Stimulated activated CD8-positive, alpha-beta memory T cell treated with anti-CD3 and anti-CD28 coated beads, Interleukin-15, amount 100 ng/mL, for 1 hour (primary cell): ENCODE data around the gene GON4L.
"Not testable (repeated sequence)": the region's sequence is repeated elsewhere in the genome, so short reads cannot be mapped to it uniquely, and the experiment has no call there.

ENCODE experiments used
- DNase-seq: peaks from one replicate; pipeline ENCODE4 v3.0.0-alpha.2; 2020; ENCODE audit warnings: low read depth

Gene GON4L

GRCh38 chr1:155745284-155746228 lies 111.5 kb downstream of the GON4L start:
- peak; percentile 82 for DNase-seq

GRCh38 chr1:155744711-155745283 lies 112.2 kb downstream of the GON4L start:
- DNase-seq, result no peak

DNA sequence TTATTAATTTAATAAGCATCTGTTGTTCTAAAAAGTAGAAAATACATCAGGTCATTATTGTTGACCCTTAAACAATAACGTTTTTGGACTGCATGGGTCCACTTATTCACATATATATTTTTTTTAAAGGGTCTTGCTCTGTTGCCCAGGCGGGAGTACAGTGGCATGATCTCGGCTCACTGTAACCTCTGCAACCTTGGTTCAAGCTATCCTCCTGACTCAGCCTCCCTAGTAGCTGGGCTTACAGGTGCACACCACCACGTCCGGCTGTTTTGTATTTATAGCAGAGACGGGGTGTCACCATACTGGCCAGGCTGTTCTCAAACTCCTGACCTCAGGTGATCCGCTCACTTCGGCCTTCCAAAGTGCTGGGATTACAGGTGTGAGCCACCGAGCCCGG lies 115.1 kb downstream of the GON4L start:
- DNase-seq, result no peak

DNA sequence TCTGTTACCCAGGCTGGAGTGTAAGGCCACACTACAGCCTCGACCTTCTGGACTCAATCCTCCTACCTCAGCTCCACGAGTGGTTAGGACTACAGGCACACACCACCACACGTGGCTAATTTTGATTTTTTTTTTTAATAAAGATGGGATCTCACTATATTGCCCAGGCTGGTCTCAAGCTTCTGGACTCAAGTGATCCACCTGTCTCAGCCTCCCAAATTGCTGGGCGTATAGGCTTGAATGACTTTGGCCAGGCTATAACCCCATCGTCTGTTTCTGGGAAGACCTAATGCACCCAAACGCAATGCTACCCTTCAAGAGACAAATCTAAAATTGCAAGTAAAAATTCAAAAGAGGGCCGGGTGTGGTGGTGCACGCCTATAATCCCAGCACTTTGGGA lies 116.0 kb downstream of the GON4L start:
- no peak for DNase-seq

DNA sequence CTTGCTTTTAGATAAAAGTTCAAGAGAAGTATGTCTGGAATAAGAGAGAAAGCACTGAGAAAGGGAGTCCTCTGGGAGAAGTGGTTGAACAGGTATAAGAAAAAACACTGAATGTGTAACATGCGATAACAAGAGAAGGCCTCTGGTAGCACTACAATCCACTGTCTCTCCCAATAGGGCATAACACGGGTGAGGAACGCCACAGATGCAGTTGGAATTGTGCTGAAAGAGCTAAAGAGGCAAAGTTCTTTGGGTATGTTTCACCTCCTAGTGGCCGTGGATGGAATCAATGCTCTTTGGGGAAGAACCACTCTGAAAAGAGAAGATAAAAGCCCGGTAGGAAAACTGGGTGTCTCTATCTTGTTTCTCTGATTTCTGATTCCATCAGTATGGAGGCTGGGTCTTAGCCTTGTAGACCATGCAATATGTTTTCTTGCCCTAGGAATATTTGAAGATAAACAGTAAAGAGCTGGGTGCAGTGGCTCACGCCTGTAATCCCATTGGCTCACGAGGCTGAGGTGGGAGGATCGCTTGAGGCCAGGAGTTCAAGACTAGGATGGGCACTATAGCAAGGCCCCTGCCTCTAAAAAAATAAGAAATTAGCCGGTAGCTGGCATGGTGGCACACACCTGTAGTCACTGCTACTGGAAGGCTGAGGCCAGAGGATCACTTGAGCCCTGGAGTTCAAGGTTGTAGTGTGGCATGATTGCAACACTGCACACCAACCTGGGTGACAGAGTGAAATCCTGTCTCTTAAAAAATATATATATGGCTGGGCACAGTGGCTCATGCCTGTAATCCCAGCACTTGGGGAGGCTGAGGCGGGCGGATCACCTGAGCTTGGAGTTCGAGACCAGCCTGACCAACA lies 127.7 kb downstream of the GON4L start:
- DNase-seq, result no peak

DNA sequence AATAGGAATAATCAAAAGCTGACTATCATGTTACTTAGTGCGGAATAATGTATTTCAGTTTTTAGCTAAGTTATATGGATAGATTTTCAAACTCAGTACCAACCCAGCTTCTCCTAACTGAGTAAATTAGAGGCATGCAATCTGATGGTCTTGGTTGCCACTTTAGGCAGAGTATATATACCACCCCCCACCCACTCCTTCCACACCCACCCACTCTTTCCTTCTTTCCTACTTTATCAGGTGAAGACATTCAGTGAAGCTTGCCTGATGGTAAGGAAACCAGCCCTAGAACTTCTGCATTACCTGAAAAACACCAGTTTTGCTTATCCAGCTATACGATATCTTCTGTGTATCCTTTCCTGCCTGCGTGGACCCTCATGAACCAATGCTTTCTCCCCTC lies 131.9 kb downstream of the GON4L start:
- DNase-seq, result no peak

DNA sequence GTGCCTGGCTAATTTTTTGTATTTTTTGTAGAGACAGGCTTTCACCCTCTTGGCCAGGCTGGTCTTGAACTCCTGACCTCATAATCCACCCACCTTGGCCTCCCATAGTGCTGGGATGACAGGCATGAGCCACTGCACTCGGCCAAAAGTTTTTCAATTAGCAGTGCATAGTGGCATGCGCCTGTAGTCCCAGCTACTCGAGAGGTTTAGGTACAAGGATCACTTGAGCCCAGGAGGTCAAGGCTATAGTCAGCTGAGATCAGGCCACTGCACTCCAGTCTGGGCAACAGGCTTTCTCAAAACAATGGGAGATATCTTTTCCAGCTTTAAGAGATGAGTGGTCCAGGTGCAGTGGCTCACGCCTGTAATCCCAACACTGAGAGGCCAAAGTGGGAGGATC lies 137.3 kb downstream of the GON4L start:
- no peak for DNase-seq

DNA sequence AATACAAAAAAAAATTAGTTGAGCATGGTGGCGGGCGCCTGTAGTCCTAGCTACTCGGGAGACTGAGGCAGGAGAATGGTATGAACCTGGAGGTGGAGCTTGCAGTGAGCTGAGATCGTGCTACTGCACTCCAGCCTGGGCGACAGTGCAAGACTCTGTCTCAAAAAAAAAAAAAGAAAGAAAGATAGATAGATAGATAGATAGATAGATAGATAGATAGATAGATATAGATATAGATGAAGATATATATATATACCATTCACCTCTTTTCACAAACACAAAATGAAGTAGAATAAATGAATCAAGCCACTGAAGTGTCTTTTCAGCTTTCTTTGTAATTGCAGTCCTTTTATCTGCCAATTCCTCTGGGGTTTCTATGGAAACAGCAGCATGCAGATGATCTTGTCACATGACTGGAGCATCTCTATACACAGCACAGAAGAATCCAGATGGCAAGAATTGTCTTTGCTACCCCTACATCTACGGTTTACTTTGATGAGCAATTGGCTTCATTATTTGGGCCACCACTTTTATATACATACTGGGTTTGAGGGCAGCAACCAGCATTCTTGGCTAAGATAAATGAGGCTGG lies 138.4 kb downstream of the GON4L start:
- DNase-seq, result not testable (repeated sequence)

DNA sequence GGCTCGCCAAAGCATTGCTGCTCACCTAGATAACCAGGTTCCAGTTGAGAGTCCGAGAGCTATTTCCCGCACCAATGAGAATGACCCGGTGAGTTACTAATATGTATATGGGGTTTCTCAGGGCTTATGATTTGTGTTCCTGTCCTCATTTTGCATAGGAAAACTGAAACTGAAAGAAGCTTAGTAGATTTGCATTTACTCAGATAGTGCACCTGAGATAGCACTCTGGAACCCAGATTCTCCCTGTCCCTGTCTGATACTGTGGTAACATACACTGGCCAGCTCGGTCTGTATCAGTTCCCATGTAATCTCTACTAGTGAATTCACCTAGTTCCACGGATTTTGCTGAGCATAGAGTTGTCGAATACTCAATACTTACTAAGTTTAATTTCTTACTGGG lies 140.0 kb downstream of the GON4L start:
- no peak for DNase-seq

- DNase-seq, result no peak
Measured at GRCh38 chr1:155715777-155716176, 141.2 kb downstream of the GON4L start.

DNA sequence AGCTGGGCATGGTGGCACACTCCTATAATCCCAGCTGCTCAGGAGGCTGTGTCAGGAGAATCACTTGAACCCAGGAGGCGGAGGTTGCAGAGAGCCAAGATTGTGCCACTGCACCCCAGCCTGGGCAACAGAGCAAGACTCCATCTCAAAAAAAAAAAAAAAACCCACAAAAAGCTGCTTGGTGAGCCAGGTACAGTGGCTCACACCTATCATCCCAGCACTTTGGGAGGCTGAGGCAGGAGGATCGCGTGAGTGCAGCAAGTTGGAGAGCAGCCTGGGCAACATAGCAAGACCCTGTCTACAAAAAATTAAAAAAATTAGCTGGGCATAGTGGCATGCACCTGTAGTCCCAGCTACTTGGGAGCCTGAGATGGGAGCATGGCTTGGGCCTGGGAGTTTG lies 142.0 kb downstream of the GON4L start:
- not testable (repeated sequence) for DNase-seq

GRCh38 chr1:155713075-155713474 lies 143.9 kb downstream of the GON4L start:
- no peak for DNase-seq

DNA sequence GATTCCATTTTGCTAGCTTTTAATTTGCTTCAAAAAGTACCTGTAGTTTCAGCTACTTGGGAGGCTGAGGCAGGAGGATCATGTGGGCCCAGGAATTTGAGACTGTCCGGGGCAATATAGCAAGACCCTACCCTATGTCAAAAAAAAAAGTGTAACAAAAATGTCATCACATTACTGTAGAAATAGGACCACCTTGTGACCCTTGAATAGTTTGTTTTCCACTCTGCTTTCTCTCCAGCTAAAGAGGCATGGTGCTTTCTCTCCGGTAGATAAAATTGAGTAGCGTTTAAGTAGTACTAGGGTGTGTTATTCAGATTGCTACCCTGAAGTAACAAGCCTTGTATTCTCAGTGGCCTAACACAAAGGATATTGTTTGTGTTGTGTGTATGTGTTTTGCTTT lies 144.4 kb downstream of the GON4L start:
- DNase-seq, result not testable (repeated sequence)

- not testable (repeated sequence) for DNase-seq
Measured at GRCh38 chr1:155711457-155711856, 145.6 kb downstream of the GON4L start.

DNA sequence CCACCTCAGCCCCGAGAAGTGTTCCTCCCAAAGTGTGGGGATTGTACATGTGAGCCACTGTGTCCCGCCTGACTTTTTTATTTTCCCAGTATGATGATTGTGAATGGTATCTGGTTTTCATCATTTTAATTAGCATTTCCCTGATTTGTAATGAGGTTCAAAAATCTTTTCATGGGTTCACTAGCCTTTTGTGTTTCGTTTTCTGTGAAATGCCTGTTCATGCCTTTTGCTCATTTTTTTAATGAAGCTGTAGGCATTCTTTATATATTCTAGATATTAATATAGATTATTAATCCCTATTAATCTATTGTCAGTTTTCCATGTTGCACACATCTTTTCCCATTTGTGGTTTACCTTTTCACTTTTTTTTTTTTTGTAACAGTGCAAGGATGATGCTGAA lies 147.6 kb downstream of the GON4L start:
- no peak for DNase-seq

DNA sequence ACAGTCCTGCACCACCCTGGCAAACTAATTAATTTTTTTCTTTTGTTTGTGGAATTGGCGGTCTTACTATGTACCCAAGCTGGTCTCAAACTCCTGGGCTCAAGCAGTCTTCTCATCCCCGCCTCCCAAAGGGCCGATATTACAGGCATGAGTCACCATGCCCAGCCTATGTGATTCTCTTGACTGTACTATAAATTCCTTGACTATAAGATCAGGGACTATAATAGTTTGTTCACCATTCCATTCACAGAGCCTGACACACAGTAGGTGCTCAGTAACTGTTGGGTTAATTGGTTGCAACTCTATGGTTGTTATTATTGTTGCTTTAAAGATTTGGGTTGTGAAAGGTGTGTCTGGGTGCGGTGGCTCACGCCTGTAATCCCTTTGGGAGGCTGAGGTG lies 150.9 kb downstream of the GON4L start:
- no peak for DNase-seq

DNA sequence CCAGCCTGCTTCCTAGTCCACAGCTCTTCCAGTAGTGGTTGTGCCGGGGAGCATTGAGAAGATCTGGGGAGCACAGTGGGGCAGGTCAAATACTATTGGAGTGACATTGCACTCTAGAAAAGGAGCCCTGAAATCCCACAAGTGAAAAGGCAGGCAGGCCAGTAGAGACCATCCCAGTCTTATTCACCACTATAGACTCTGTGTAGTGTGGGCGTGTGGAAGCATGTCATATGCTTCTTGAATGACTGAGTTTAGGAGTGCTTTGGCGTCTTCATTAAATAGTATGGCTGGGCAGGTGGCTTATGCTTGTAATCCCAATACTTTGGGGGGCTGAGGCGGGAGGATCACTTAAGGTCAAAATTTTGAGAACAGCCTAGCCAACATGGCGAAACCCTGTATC lies 152.6 kb downstream of the GON4L start:
- not testable (repeated sequence) for DNase-seq

DNA sequence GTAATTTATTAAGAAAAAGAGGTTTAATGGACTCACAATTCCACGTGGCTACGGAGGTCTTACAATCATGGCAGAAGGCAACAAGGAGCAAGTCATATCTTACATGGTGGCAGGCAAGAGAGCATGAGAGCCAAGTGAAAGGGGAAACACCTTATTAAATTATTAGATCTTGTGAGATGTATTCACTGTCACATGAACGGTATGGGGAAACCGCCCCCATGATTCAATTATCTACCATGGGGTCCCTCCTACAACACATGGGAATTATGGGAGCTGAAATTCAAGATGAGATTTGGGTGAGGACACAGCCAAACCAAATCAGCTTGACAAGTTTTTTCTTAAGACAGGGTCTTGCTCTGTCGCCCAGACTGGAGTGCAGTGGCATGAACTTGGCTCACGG lies 153.8 kb downstream of the GON4L start:
- no peak for DNase-seq

DNA sequence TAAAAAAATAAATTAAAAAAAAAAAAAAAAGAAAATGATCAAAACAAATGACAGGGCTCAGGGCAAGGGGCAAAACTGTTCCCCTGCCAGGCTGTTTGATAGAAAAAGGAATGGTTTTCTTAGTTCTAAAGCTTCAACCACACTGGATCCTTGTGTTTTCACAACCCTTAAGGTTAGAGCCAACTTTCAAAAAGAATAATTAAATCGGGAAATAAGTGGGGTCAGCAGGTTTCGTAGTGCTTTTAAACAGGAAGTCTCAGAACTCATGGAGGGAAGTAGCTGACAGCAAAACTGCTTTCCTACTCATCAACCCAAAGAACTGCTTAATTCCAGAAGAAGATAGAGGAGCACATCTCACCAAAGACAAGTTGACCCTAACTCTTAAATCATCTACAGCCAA lies 155.3 kb downstream of the GON4L start:
- not testable (repeated sequence) for DNase-seq
